HG03457 (cell line): ENCODE measurements around the gene HPS1.
A peak's percentile ranks its signal among the peaks of the same experiment; 100 is the strongest.

Experiments
- ATAC-seq: cut with Tn5 transposase; IDR thresholded peaks from one replicate; pipeline ENCODE4 v1.9.1; 2021; ENCODE audit warnings: moderate number of reproducible peaks; ENCODE audit not compliant: unreplicated experiment

The HPS1 gene

DNA sequence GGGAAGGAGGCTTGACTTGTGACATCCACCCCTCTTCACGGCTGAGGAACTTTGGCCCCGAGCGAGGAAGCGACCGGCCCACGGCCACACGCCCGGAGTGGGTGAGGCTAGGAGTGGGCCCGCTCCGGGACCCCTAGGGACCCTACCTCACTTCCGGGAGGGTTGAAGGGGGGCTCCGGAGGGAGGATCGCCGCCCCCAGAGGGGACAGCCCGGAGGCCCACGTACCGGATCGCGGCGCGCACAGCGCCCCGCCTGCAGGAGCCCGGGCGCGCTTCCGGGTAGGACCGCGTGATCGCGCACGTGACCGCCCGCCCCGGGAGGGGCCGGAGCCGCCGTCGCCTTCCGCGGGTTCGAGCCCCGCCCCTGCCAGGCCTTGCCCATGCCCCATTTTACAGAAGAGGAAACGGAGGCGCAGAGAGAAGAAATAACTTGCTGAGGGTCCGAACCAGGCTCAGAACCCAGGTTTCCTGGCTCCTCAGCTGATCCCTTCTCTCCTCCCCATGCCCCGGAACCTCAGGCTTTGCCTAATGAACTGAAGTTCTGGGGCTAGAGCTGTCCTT is at the start of gene HPS1:
Gene HPS1, minus strand, starts transcription at position 275 of the 561 bp plus-strand sequence. CDS start 3,695 bp downstream, outside the sequence.
- ATAC-seq: peak; percentile 85

DNA sequence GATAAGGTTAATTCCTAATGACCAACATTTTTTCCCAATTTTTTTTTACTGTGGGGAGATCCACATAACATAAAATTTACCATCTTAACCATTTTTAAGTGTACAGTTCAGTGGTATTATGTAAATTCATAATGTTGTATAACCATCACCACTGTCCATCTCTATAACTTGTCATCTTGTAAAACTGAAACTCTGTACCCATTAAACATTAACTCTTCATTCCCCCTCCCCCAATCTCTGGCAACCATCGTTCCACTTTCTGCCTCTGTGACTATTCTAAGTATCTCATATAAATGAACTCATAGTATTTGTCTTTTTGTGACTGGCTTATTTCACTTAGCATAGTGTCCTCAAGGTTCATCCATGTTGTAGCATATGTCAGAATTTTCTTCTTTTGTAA is 46.0 kb upstream of the HPS1 start:
- no peak for ATAC-seq

DNA sequence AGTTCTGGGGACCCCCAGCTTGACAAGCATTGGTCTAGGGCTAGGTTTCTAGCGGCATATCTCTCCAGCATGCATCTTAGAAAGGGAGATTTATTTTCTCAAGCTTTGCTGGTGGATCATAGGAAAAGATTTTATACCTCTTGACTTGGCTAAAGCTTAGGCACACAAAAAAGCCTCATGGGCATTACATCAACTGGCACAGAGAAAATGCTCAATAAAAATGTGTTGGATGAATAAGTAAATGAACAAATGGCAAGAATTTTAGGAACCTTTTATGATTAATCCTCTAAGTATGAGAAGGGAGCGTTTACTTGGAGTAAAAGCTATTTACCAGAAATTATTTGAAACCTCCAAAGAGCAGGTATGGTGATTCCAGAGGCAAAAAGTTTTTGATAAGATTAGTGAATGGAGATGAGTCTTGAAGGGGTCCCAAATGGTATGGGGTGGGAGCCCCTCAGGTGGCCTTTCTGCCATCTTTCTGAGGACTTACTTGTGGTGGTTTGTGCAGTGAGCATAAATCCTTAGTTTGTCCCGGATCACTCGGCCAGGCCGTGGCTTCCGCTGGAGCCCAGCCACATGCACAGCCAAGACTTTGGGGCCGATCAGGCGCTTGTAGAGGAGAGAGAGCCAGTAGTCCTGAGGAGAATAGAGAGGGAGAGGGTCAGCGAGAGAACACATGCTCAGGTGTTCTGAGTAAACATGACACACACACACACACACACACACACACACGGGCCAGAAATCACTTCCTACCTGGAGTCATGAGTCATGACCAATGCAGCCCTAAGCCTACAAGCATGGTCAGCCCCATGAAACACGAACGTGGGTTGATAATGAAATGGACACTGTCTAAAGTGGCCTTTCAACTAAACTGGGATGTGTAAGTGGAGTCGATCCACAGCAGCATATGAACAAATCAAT is 43.1 kb upstream of the HPS1 start:
- ATAC-seq: no peak

DNA sequence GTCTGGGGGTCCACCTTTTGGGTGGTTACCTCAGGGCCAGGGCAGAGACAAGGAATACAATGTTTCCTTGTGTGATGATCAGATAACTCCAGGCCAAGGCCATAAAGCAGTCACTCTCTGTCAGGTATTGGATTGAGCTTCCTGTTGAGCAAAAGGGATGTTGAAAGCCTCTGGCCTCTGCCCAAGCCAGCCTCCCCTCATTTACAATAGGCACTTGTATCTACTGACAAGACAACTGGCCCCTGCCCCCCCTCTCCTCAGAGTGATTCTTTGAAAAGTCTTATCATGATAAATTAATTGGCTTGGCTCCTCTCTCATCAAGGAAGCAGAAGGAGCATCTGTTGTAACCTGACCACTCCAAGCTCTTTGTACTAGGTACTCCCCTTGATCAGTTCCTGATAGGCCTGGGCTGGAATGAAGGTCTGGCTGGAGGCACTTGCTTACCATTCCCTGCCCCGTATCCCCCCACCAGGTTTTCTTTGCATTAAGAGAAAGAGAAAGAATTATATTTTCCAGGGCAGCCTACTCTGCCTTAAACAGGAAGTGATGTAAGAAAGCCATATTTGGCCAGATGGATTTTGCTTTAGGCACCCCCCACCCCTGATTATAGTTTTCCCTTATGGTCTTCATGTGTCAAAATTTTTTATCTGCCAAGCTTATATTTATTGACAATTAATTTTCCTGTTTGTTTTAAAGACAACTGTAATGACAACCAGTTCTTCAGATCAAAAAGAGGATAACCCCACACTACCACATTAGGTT is 42.1 kb upstream of the HPS1 start:
- no peak for ATAC-seq

DNA sequence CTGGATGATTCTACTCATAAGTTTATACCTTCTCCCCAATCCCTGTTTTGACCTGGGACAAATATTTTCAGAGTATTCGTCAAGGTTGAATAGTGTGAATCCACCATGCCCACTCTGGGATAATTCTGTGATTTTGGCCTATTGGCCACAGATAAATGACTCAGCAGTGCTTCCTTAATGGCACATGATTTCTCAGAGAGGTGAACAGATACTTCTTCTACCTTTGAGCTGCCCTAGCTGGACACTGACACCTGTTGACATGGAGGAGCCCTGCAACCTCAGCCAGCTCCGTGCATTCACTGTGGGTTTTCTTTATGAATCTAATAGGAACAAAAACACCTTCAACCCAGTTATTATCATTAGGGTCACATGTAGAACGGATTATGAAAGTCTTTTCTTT is 40.9 kb upstream of the HPS1 start:
- no peak for ATAC-seq

DNA sequence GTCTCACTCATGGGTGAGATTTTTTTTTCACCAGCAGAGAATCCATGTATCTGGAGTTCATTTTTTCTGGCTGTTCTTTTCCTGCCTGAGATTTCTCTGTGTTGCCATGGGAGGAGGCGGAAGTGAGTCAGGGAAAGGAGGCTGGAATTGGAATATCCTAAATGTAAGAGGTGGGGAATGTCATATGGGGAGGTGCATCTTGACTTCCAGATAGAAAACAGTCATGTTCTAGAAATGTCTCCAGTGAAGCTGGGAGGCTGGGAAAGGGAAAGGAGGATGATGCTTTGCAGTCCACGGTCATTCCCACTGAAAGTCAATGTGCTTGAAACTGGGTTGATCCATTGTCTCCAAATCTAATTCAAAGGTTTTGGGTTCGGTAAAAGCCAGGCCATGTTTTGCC is 39.7 kb upstream of the HPS1 start:
- ATAC-seq: no peak

DNA sequence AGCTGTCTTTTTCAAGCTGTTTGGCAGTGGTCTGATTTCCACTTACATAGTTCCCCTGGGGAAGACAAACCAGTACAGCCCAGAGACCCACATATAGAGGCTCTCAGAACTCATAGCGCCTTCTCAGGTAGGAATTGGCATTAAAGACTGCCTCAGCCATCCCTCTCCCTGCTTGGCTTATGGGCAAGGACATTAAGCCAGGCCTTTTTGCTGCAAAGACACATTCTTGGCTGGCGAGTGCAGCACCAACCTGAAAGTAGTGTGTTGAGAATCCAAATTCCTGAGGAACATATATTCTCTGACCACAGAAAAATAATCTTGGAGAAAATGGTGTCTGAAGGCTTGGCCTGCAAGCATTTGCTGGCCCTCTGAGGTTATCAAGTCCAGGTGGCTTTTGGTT is 39.2 kb upstream of the HPS1 start:
- no peak for ATAC-seq

DNA sequence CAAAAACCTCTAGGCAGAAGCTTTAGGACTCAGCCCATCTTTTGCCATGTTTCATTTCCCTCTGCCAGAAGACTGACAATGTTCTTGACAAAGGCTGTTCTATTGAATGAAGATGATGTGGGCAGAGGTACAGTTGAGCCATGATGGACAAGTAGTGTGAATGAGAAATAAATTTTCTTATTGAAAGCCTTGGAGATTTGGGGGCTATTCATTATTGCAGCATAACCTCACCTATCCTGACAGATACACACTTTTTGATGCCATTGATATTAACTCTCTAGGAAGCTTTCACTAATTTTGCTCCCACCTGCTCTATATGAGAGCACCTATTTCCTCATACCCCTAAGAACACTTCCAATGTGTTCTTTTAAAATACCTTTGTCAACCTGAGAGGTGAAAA is 36.9 kb upstream of the HPS1 start:
- no peak for ATAC-seq

DNA sequence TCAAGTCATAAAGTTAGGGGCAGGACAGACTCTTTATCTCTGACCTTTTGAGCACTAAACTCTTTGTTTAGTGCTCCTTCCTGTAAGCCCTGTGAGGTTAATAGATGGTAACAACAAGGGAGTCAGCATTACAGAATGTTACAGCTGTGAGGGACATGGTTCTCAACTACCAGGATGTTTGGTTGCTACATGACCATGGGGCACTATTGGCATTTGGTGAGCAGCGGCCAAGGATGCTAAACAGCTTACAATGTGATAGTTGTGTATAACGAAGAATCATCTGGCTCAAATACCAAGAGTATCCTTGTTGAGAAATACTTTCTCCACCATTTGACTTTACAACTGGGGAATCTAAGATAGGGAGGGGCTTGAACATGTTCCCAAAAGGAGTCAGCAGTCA is 35.4 kb upstream of the HPS1 start:
- no peak for ATAC-seq

DNA sequence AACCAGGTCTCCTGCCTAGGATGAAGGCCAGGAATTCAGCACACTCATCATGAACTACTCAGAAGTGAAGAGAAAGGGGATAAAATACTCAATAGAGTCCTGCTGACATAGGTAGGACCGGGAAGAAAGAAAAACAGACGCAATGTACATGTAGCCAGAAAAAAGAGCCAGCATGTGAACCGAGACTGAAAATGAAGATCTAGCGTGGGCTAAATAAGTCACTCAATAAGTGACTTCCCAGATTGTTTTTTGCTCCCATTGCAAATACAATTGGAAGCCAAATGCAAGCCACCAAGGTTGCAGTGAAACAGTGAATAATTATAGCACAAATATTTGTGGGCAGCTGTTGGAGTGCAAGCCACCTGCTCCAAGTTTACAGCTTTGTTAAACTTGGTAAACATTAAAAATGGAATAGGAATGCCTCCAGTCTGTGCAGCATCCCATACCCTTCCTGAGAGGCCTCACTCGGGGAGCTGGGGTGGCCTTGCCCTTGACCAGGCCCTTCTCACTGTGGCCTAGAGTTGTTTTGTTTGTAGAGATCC is 34.7 kb upstream of the HPS1 start:
- no peak for ATAC-seq

DNA sequence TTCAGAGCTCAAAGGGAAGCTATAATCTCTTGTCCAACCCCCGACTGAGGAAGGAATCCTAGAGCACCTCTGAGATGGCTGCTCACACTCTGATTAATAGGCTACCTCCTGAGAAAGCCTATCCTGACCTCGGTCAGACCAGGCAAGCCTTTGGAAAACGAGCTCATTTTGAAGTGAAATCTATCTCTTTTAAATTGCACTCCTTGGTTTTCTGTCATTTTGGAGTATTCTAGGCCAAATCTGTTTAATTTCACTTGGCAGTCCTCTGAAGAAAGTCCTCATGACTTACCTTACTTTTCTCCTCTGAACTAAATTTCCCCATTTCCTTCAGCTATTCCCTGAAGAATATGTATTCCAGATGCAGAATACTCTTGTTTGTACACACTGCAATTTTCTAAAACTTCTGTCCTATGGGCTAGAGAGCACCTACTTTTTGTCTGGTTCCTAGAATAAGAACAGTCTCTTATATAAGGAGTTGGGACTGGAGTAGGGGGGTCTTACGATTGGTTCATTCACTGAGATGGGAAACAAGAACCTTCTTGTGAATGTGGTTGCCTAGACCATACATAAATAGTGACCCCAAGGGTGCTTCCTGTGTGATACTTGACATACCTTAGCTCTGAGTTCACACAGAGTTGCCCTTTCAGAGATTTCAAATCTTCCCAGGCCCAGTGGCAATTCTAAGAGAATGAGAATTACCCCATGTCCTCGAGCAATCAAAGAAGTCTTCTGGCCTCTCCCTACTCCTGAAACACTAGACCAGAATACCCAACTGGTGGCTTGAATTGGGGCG is 31.9 kb upstream of the HPS1 start:
- no peak for ATAC-seq

DNA sequence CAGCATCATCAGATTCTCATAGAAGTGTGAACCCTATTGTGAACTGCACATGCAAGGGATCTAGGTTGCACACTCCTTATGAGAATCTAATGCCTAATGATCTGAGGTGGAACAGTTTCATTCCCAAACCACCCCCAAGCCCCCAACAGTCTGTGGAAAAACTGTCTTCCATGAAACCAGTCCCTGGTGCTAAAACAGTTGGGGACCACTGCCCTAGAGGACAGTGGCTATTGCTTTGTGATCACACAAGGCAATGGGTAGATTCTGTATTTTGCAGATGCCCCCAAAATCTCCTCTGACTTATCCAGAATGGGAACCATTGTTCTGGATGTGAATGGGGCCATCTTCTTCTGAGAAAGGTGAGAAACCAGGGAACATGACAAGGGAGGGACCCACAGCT is 31.1 kb upstream of the HPS1 start:
- no peak for ATAC-seq

DNA sequence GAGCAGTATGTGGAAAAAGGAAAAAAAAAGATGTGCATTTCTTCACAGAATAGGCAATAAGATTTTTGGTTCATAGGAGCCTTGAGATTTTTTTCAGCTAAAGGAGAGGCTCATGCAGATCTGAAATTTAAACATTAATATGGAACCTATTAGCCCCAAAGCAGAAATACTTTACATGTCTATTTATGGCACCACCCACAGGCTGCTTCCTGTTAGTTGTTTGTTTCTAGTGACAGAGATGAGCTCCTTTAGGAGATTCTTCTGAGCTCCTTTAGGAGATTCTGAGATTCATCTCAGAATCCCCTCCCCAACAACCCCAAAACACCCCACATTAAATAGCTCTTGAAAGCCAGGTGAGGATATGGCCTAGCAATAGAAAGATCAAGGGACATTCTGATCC is 27.9 kb upstream of the HPS1 start:
- ATAC-seq: no peak

DNA sequence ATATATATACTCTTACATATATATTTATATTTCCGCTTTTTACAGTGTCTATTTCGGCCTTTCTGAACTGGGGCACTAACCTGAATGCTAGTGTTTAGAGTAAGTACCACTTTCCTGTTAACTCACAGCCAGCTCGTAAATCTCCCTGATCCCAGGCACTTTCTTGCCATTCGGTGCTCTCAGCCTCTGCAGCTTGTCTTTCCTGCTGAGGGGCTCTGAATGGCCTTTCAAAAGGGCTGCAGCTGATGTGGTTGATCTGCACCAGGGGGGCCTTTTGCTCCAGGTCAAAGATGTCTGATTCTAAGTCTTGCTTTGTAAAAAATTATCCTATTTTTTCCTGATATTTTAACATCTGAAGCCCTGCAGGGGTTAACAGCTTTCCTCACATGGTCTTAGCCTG is 25.5 kb upstream of the HPS1 start:
- no peak for ATAC-seq

DNA sequence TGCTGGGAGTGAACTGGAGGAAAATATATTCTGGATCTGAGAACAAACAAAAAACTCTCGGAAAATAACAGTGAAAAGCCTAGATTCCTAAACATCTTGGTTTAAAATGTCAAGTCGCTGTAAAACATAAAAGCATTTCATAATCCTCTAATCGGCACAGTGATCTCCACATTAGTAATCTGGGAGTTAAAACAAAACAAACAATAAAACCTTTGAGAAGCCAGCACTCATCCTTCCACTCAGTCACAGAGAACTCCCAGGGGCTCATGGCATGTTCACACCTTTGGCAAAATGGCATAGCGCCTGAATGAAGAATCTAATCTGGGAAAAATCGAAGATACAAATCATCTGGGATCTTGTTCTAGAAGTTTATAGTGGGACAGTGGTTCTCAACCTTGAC is 24.1 kb upstream of the HPS1 start:
- no peak for ATAC-seq

DNA sequence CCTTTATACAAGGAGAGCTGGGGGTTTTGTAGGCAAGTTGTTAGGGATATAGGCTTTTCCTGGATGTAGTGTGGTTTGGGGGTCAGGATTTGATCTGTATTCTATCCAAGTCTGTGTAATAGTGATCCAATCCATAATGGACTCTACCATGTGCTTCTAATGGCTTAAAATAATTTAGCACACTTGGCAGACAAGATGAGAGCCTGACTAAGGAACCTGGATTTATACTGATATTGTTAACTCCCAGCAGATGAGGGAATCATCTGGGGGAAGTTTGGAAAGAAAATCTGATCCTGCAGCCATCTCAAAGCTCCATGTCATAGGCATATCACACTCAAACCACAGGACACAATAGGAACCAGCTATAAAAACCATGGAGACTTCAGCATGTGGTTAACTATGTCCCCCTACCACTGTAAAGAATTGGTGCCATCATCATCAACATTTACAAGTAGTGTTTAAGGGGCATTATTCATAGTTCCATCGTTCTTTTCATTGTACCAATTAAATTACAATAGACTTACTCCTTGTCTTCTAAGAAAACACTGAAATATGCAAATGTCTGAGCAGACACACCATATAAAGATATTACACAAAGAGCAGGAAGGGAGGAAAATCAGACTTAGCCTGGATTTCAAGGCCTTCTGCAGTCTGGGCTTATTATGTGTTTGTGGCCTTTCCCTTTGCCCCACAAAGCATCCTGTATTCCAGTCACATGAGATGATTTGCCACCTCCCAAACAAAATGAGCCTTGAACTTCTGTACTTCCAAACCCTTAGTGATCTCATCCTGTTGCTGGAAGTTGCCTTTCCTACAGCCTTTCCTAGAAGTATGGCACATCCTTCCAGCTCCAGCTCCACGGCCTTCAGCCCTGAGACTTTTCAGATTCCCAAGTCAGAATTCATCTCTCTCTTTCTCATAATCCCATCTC is 22.5 kb upstream of the HPS1 start:
- no peak for ATAC-seq

DNA sequence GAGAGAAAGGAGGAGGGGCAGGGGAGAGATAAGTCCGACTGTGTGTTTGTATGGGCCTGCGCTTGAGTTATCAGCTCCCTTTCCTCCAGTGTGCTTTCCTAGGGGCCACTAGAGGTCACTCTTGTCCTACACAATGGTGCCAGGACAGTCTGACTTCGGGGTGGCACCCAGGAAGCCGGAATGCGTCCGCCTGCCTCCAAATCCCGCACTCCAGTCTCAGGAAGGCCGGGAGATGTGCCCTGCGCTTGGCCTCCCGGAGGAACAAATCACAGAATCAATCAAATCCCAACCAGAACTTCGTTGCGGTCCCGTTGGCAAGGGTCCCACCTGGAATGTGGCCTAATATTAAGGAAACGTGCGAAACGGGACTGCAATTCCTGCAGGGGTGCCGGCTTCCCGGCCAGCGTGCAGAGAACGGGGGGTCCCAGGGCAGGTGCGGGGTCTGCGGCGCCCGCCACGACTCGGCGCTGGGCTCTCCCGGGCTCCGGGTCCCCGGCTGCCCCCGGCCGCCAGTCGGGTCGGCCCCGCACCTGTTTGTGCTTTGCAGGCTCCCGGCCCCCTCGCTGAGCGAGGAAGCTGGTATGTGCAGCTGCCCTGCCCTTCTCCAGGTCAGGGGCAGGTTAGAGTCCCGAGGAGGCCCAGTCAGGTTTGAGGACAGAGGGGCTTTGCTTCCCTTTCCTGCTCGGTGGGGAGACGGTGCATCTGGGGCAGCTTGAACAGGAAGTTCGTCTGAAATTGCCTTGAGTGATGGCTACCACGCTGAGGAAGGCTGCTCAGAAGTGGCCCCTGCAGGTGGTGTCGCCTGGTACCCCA is 21.0 kb upstream of the HPS1 start:
- peak; percentile 94 for ATAC-seq

DNA sequence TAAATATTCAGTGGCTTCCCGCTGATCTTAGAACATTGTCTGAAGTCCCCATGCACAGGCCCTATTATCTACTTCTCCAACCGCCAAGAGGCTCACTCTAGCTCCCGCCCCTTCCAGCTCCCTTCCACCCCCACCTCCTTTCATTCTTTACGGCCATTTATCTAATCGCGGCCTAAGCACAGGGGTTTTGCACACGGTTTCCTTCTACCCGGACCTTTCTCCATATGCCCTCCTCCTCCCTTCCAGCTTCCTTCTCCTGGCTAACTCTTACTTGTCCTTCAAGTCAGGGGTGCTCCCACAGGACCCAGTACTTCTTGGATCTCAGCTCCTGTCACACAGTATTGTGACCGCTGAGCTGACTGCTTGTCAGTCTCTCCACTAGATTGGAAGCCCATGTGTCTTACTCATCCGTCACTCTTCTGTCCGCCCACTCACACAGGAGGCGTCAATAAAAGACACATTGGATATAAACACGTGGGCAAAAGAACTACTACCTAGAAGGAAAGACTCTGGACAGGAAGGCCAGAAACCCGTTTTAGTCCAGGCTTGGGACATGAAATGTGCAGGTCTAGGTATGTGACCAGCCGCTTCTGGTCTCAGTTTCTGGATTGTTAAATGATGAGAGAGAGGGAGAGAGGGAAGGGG is 20.2 kb upstream of the HPS1 start:
- no peak for ATAC-seq
